Type B pancreatic cell (in vitro differentiated cells): Measurements from ENCODE around the gene CCBE1. TPM values are rescaled to one million over a fixed set of nuclear protein-coding genes. Genes with fewer than 3 reads are reported as not detected.

Source experiments
- DNase-seq: peaks from one replicate; pipeline ENCODE4 v3.0.0; 2021; ENCODE audit warnings: mixed read lengths; ENCODE audit not compliant: unreplicated experiment; ENCODE audit errors: extremely low spot score
- H3K27ac Mint-ChIP-seq: 2 replicates; pipeline ENCODE4 v1.8.0; 2021; ENCODE audit warnings: mild to moderate bottlenecking, mixed read lengths
- H3K27me3 Mint-ChIP-seq: 2 replicates; pipeline ENCODE4 v1.8.0; 2021; ENCODE audit warnings: mixed read lengths
- H3K36me3 Mint-ChIP-seq: 2 replicates; pipeline ENCODE4 v1.8.0; 2021; ENCODE audit warnings: mixed read lengths
- H3K4me1 Mint-ChIP-seq: one replicate; pipeline ENCODE4 v1.8.0; 2021; ENCODE audit warnings: mixed read lengths; ENCODE audit not compliant: unreplicated experiment
- H3K4me3 Mint-ChIP-seq: 2 replicates; pipeline ENCODE4 v1.8.0; 2021; ENCODE audit warnings: mild to moderate bottlenecking, mixed read lengths
- H3K9me3 Mint-ChIP-seq: 2 replicates; pipeline ENCODE4 v1.8.0; 2021; ENCODE audit warnings: mixed read lengths
- CTCF ChIP-seq: fragments of 200-600 bp; sonication (generic); conservative IDR thresholded peaks from 2 replicates; pipeline ENCODE4 v1.5.0; 2021; ENCODE audit warnings: antibody characterized with exemption, mild to moderate bottlenecking
- total RNA-seq: library from RNA; stranded (reverse); gene quantifications from 2 replicates; pipeline ENCODE4 v1.2.1, GENCODE V29; 2021; ENCODE audit warnings: low replicate concordance

CCBE1 gene
- total RNA-seq, 1 donor from 2014 or later = 51.3 TPM

GRCh38 chr18:59461171-59461570 lies 236.1 kb downstream of the CCBE1 start:
- no peaks in the 10 kb centered on the region for H3K9me3 Mint-ChIP-seq
- no peak overlapping the region for H3K27ac Mint-ChIP-seq
- peaks cover 3% of the 10 kb centered on the region for H3K36me3 Mint-ChIP-seq
- peaks cover 13% of the 10 kb centered on the region for H3K27me3 Mint-ChIP-seq
- H3K4me1 Mint-ChIP-seq = peaks cover 32% of the 10 kb centered on the region
- H3K4me3 Mint-ChIP-seq = no peak overlapping the region
- no peak for DNase-seq
- TF ChIP-seq CTCF = no peak

- Mint-ChIP-seq H3K27ac (peak overlapping the region; percentile 6), H3K9me3 (no peaks in the 10 kb centered on the region), H3K27me3 (peaks cover 19% of the 10 kb centered on the region), H3K4me3 (no peak overlapping the region), H3K36me3 (peaks cover 3% of the 10 kb centered on the region), H3K4me1 (peaks cover 43% of the 10 kb centered on the region)
- DNase-seq = no peak
- no peak for TF ChIP-seq CTCF
Measured at GRCh38 chr18:59460072-59460420, 237.2 kb downstream of the CCBE1 start.

- Mint-ChIP-seq H3K36me3 (peaks cover 3% of the 10 kb centered on the region), H3K27me3 (peaks cover 19% of the 10 kb centered on the region)
- no peak for DNase-seq
Measured at GRCh38 chr18:59459369-59460071, 237.7 kb downstream of the CCBE1 start.

GRCh38 chr18:59458575-59458974 lies 238.6 kb downstream of the CCBE1 start:
- no peak overlapping the region for H3K27ac Mint-ChIP-seq
- H3K27me3 Mint-ChIP-seq = peaks cover 19% of the 10 kb centered on the region
- no peak for DNase-seq
- H3K4me1 Mint-ChIP-seq = peaks cover 48% of the 10 kb centered on the region
- no peaks in the 10 kb centered on the region for H3K9me3 Mint-ChIP-seq
- peaks cover 3% of the 10 kb centered on the region for H3K36me3 Mint-ChIP-seq
- no peak for TF ChIP-seq CTCF
- no peak overlapping the region for H3K4me3 Mint-ChIP-seq

More at GRCh38 chr18:59459369-59460071, 237.7 kb downstream of the CCBE1 start:
- Mint-ChIP-seq H3K9me3 (no peaks in the 10 kb centered on the region), H3K27ac (peak overlapping the region; percentile 6), H3K4me1 (peaks cover 48% of the 10 kb centered on the region), H3K4me3 (no peak overlapping the region)
- peak; percentile 83 for TF ChIP-seq CTCF

- Mint-ChIP-seq H3K4me3 (no peak overlapping the region), H3K27ac (no peak overlapping the region), H3K36me3 (peaks cover 3% of the 10 kb centered on the region), H3K27me3 (peaks cover 19% of the 10 kb centered on the region), H3K4me1 (peaks cover 55% of the 10 kb centered on the region), H3K9me3 (no peaks in the 10 kb centered on the region)
- DNase-seq = no peak
- no peak for TF ChIP-seq CTCF
Measured at GRCh38 chr18:59456657-59457056, 240.6 kb downstream of the CCBE1 start.
